ENCODE results near the gene CRYGA.
"Not testable (repeated sequence)": the region's sequence is repeated elsewhere in the genome, so short reads cannot be mapped to it uniquely, and the experiment has no call there.

CRYGA gene

DNA sequence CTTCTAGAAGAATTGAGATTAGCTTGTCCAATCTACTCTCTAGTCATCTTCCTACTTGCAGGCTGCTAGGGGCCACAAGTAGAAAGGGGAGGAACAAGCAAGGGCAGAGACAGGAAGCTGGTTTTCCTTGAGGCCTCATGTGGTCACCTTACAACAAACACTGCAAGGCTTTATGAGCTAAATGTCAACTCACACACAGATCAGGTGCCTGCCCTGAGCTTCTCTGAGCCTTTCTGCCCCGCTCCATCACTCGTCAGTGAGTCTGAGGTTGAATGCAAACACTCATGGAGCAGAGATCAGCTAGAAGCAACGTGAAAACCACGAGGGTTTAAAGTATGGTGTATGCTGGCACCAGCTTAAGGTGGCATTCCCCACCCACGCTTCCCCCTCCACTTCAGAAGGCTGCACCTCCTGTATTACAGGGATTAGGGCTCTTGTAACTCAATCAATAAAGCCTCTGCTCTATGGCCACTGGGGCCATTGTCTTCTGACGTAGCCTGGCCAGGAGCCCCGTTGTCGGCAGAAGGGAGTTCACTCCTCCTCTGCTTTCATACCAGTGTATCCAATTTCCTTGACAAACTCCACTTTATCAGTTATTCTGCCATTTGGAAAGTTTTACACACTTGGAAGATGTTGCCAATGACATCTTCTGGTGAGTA, 28.3 kb downstream of the CRYGA start:
- TF ChIP-seq, protein P1, sequence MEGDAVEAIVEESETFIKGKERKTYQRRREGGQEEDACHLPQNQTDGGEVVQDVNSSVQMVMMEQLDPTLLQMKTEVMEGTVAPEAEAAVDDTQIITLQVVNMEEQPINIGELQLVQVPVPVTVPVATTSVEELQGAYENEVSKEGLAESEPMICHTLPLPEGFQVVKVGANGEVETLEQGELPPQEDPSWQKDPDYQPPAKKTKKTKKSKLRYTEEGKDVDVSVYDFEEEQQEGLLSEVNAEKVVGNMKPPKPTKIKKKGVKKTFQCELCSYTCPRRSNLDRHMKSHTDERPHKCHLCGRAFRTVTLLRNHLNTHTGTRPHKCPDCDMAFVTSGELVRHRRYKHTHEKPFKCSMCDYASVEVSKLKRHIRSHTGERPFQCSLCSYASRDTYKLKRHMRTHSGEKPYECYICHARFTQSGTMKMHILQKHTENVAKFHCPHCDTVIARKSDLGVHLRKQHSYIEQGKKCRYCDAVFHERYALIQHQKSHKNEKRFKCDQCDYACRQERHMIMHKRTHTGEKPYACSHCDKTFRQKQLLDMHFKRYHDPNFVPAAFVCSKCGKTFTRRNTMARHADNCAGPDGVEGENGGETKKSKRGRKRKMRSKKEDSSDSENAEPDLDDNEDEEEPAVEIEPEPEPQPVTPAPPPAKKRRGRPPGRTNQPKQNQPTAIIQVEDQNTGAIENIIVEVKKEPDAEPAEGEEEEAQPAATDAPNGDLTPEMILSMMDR (IDR thresholded peaks at IDR 0.05; ENCODE audit: low read depth, low read length) = no peak
- no peak for DNase-seq (ENCODE audit: extremely low read depth, low read depth)

DNA sequence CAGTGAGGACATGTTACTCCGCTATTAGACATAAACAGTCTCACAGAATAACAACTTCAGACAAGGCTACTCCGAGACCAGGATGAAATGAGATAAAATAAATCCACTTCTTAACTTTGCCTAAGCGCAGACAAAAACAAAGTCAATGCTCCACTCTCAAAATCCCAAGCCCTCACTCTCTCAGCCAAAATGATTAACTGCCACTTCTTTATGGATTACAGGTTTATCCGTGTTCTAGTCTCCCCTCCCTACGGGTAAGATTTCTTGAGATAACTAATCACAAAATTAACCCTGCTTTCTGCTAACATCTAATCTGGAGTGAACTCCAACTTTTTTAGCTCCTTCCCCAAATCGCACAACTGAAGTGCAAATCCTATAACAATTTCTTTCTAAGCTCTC, 32.7 kb downstream of the CRYGA start:
- DNase-seq (ENCODE audit: extremely low read depth, low read depth) = no peak

GRCh38 chr2:208129744-208130711, 33.4 kb downstream of the CRYGA start, which contains the start of gene CRYGC:
Gene CRYGC (minus strand): TSS chr2:208129828. CDS start chr2:208129792, 36 bp downstream.
- DNase-seq (ENCODE audit: extremely low read depth, low read depth) = no peak
- TF ChIP-seq, protein P1 (IDR thresholded peaks at IDR 0.05; ENCODE audit: low read depth, low read length) = no peak

More for the DNA sequence above, 32.7 kb downstream of the CRYGA start:
- TF ChIP-seq, protein P1 (IDR thresholded peaks at IDR 0.05; ENCODE audit: low read depth, low read length) = no peak

- no peak for DNase-seq (ENCODE audit: extremely low read depth, low read depth)
- TF ChIP-seq, protein P1 (IDR thresholded peaks at IDR 0.05; ENCODE audit: low read depth, low read length) = no peak
These were observed 35.3 kb downstream of the CRYGA start for GRCh38 chr2:208128136-208128535.

DNA sequence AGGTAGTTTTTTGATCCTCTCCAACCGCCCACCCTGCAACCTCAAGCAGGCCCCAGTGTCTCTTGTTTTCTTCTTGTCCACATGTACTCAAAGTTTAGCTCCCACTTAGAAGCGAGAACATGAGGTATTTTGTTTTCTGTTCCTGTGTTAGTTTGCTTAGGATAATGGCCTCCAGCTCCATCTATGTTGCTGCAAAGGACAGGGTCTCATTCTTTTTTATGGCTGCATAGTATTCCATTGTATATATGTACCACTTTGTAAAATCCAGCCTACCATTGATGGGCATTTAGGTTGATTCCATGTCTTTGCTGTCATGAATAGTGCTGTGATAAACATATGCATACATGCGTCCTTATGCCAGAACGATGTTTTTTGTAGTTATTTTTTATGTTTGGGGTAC, 36.3 kb downstream of the CRYGA start:
- TF ChIP-seq, protein P1 (IDR thresholded peaks at IDR 0.05; ENCODE audit: low read depth, low read length) = no peak
- no peak for DNase-seq (ENCODE audit: extremely low read depth, low read depth)

DNA sequence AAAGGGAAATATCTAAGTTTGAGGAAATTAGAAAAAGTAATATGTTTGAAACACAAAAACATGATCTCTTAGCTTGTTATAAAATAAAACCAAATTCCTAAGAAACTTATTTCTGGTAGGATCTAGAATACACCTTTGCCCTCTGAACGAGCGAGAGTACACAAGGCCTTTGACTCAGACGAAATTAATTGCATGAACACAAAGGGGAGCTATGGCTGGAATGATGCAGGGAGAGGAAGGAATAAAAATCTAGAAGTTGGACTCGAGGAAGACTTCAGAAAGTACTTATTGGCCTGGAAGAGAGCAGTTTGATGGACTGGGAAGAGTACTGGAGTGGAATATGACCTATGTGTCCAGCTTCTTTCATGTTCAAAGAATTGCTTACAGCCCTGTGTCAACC, 38.1 kb downstream of the CRYGA start:
- DNase-seq (ENCODE audit: extremely low read depth, low read depth) = no peak
- TF ChIP-seq, protein P1 (IDR thresholded peaks at IDR 0.05; ENCODE audit: low read depth, low read length) = no peak

GRCh38 chr2:208124013-208124715, 39.2 kb downstream of the CRYGA start, which contains the start of gene CRYGD:
Gene CRYGD (minus strand): TSS chr2:208124524. CDS start chr2:208124473, 51 bp downstream.
- not testable (repeated sequence) for DNase-seq (ENCODE audit: extremely low read depth, low read depth)
